Breast epithelium (tissue), 4 donors: ENCODE measurements around the gene DTNB. TPM values are rescaled to one million over a fixed set of nuclear protein-coding genes. Genes with fewer than 3 reads are reported as not detected.

ENCODE experiments used
- DNase-seq, 2 donors: peaks; one replicate each; pipeline ENCODE4 v3.0.0-alpha.2; 2019; ENCODE audit warnings: low spot score in 2 of 2
- H3K27ac ChIP-seq, 2 donors: fragments of 200-600 bp; sonication (generic) in 1 of 2; one replicate each; pipeline ENCODE4 v1.5.1; 2016 to 2019; ENCODE audit warnings: mild to moderate bottlenecking in 1 of 2
- H3K27me3 ChIP-seq, 2 donors: fragments of 200-600 bp; sonication (generic) in 1 of 2; one replicate each; pipeline versions ENCODE4 v1.5.1 to v1.6.0; 2017 to 2019; ENCODE audit warnings: control low read depth in 1 of 2, mild to moderate bottlenecking in 1 of 2
- H3K36me3 ChIP-seq: fragments of 200-600 bp; one replicate; pipeline ENCODE4 v1.5.1; 2019
- H3K4me1 ChIP-seq, 2 donors: fragments of 200-600 bp; sonication (generic); one replicate each; pipeline ENCODE4 v1.5.1; 2016 to 2019; ENCODE audit warnings: control low read depth in 1 of 2
- H3K4me3 ChIP-seq, 3 donors: fragments of 200-600 bp; sonication (generic); 1 replicate in 2 of 3; 2 replicates in 1 of 3; pipeline ENCODE4 v1.5.1; 2016 to 2019; ENCODE audit warnings: mild to moderate bottlenecking in 3 of 3, moderate library complexity in 2 of 3
- H3K9me3 ChIP-seq, 2 donors: fragments of 200-600 bp; sonication (generic) in 1 of 2; one replicate each; pipeline ENCODE4 v1.5.1; 2016 to 2019; ENCODE audit warnings: control low read depth in 1 of 2
- POLR2A ChIP-seq: fragments of 450-650 bp; IDR thresholded peaks from one replicate; pipeline ENCODE4 v1.6.1; 2016; ENCODE audit warnings: antibody characterized with exemption, mild to moderate bottlenecking, moderate library complexity
- POLR2AphosphoS5 ChIP-seq, 3 donors: sonication (generic); formaldehyde crosslinking; IDR thresholded peaks; one replicate each; pipeline ENCODE4 v1.6.1; 2017; ENCODE audit warnings: antibody characterized with exemption in 3 of 3
- intact Hi-C: fragments of 100-400 bp; cut with DNase I; formaldehyde crosslinking; loops from one replicate; pipeline ENCODE4 v1.15.1; 2023; ENCODE audit warnings: low total_unique reads
- total RNA-seq, 3 donors: library from RNA; depleted of rRNA; stranded (reverse); fragments of >200 nt; gene quantifications; one replicate each; pipeline ENCODE4 v1.1.0, GENCODE V29; 2016
- TF ChIP-seq, protein P1 (sequence below), 3 donors: fragments of 450-650 bp; IDR thresholded peaks; one replicate each; pipeline ENCODE4 v1.5.1; 2016 to 2017; ENCODE audit warnings: antibody characterized with exemption in 3 of 3, mild to moderate bottlenecking in 3 of 3, moderate library complexity in 3 of 3

Gene DTNB
- total RNA-seq, 3 donors from 2014 or later, result 7.8 to 63.4 (median 44.9) TPM

DNA sequence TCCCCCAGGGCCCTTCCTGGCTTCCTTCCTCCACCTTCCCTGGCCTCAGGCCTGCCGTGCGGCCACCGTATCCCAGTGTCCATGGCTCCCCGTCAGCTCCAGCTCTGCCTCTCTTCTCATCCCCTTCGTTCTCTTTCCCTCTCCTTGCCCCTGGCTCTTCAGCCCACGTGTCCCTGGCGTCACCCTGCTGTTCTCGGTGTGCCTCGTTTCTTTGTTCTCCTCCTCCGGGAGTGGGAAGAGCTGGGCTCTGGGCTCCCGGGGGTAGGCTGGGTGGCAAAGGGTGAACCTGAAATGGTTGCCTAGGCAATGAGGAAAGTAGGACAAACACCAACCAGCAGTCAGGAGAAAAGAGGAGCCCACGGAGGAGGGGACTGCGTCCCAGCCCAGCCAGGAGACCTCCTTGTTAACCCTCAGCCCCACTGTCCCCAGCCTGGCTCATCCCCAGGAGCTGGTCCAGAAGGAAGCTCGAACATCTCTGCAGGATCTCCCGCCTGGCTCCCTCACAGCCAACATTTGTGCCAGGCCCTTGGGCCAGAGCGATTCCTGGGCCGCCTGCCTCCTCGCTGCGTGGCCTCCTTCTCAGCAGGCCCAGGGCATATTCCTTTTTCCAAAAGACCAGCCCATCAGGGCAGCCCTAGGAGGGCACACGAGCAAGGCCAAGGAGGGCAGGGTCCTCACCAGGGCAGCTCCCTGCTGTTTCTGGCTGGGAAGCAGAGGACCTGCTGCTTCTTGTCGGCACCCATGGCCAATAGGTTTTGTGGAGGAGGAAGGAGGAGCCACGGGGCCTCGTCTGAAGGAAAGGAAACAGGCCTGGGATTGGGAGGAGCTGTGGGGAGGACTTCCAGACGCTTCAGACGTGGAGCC, 300.7 kb downstream of the DTNB start:
- peak overlapping the region; percentile 52 to 61 for H3K27ac ChIP-seq

DNA sequence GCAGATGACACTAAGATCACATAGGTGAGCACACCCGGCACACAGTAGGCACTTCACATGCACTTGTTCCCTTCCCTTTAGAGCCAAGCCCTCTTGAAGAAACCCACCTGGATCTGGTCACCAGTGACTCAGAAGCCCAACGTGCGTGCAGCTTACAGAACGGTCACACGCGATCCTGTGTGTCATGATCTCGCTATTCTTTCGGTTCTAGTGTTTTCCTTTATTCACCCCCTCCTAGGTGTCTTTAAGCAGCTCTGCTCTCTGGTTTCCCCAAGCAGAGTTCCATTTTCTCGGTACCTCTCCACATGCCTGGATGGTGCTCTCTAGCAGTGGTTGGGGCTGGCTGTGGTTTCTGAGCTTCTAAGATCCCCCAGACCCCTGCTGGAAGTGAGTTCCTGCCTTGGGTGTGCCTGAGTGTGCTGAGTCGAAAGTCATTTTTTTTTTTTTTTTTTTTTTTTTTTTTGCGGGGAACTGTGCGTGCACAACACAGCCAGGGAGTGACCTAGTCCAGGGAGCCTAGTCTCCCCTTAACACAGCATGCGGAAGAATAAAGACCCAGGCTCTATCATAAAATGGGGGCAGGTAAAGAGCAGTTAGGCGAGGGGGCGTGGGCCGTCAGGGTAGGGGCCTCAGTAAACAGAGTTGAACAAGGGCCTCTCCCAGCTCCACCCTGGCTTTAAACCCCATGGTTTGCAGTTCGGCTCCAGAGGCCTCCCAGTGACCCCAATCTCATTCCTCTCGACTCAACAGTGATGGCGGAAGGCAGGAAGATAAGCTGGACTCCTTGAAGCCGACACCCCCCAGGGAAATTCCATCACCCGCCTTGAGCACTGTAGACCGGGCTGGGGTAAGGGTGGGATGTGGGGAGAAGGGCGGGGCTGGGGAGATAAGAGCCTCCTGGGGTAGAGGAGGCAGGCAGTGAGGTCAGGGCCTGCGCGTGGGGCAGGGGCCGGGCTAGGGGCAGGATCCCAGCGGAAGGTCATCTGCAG, 301.8 kb downstream of the DTNB start:
- Histone ChIP-seq H3K4me1 (no peaks in the 10 kb centered on the region), H3K9me3 (no peaks in the 10 kb centered on the region), H3K27me3 (no peaks in the 10 kb centered on the region), H3K36me3 (no peaks in the 10 kb centered on the region), H3K27ac (no peak overlapping the region), H3K4me3 (no peak overlapping the region)
- DNase-seq, result peak; percentile 14 to 20
- intact Hi-C loops, result no loop called here
- no peak for TF ChIP-seq POLR2A
- TF ChIP-seq, protein P1, sequence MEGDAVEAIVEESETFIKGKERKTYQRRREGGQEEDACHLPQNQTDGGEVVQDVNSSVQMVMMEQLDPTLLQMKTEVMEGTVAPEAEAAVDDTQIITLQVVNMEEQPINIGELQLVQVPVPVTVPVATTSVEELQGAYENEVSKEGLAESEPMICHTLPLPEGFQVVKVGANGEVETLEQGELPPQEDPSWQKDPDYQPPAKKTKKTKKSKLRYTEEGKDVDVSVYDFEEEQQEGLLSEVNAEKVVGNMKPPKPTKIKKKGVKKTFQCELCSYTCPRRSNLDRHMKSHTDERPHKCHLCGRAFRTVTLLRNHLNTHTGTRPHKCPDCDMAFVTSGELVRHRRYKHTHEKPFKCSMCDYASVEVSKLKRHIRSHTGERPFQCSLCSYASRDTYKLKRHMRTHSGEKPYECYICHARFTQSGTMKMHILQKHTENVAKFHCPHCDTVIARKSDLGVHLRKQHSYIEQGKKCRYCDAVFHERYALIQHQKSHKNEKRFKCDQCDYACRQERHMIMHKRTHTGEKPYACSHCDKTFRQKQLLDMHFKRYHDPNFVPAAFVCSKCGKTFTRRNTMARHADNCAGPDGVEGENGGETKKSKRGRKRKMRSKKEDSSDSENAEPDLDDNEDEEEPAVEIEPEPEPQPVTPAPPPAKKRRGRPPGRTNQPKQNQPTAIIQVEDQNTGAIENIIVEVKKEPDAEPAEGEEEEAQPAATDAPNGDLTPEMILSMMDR (IDR thresholded peaks at IDR 0.05), result no peak
- TF ChIP-seq POLR2AphosphoS5 (IDR thresholded peaks at IDR 0.05), result no peak

More for the DNA sequence above, 300.7 kb downstream of the DTNB start:
- no peaks in the 10 kb centered on the region for H3K36me3 ChIP-seq
- H3K9me3 ChIP-seq, result no peaks in the 10 kb centered on the region
- peak; percentile 22 to 47 for DNase-seq
- intact Hi-C loops, result no loop called here
- TF ChIP-seq, protein P1 (IDR thresholded peaks at IDR 0.05), result no peak
- TF ChIP-seq POLR2A (no peak), POLR2AphosphoS5 (IDR thresholded peaks at IDR 0.05) (no peak)
- no peak overlapping the region for H3K4me3 ChIP-seq
- H3K4me1 ChIP-seq, result peaks cover 3 to 6% of the 10 kb centered on the region in 2 donors
- H3K27me3 ChIP-seq, result no peaks in the 10 kb centered on the region

DNA sequence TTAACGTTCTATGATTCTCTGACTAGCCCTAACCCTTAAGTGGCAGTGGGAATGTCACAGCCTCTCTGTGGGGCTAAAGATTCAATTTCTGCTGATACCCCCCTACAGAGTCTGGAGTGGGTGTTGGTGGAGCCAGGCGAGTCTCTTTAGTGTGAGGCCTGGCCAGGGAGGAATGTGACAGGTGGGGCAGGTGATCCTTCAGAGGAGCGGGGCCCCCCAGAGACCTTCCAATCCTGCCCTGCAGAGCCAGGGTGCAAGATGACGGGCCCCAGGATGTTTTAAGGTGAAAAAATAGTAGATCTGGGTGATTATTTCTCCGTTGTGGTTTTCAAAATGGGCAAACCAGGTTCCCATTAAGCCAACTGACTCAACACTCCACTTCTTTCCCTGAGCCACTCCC, 303.5 kb downstream of the DTNB start:
- Histone ChIP-seq H3K27me3 (no peaks in the 10 kb centered on the region), H3K4me1 (no peaks in the 10 kb centered on the region), H3K9me3 (no peaks in the 10 kb centered on the region), H3K36me3 (no peaks in the 10 kb centered on the region), H3K4me3 (no peak overlapping the region), H3K27ac (no peak overlapping the region)
- peak in 1 of 2 donors; percentile 27 for DNase-seq
- intact Hi-C loops, result no loop called here
- TF ChIP-seq, protein P1 (IDR thresholded peaks at IDR 0.05), result no peak
- TF ChIP-seq POLR2AphosphoS5 (IDR thresholded peaks at IDR 0.05) (no peak), POLR2A (no peak)

DNA sequence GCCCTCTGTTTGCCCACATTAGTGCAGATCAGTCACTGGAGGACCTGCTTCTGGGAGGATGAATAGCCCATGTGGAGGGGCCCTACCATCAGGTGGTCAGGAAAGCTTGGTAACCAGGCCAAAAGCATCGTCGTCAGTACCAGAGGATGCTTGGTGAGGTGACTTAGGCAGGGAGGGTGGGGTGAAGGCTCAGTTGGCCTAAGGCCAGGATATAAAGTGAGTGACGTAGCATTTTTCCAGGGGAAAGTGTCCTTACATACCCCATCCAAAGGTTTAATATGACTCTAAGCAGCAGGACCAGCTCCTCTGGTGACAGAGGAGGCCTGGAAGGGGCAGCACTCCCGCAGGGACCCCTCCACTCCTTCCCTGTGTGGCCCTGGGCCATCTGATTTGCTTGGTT, 303.9 kb downstream of the DTNB start:
- Histone ChIP-seq H3K27ac (no peak overlapping the region), H3K27me3 (no peaks in the 10 kb centered on the region), H3K4me1 (no peaks in the 10 kb centered on the region), H3K9me3 (no peaks in the 10 kb centered on the region), H3K4me3 (no peak overlapping the region), H3K36me3 (no peaks in the 10 kb centered on the region)
- intact Hi-C loops, result no loop called here
- DNase-seq, result peak in 1 of 2 donors; percentile 22
- TF ChIP-seq, protein P1 (IDR thresholded peaks at IDR 0.05), result no peak
- TF ChIP-seq POLR2AphosphoS5 (IDR thresholded peaks at IDR 0.05), result no peak
